Neural cell (in vitro differentiated cells): ENCODE measurements around the gene RNF17.

ENCODE experiments used
- EP300 ChIP-seq: fragments of 450-650 bp; conservative IDR thresholded peaks from 2 replicates; pipeline ENCODE4 v1.6.1; 2014; ENCODE audit warnings: antibody characterized with exemption, mild to moderate bottlenecking, moderate library complexity; ENCODE audit not compliant: poor library complexity, severe bottlenecking
- EZH2 ChIP-seq: fragments of 200-600, 300-800 bp; shearing (Covaris generic), sonication (generic); IDR thresholded peaks from 2 replicates; pipeline ENCODE4 v1.6.1; 2014; ENCODE audit warnings: antibody characterized with exemption, low read length, borderline replicate concordance, mild to moderate bottlenecking; ENCODE audit not compliant: insufficient read depth, poor library complexity, severe bottlenecking
- POLR2AphosphoS5 ChIP-seq: IDR thresholded peaks from 2 replicates; pipeline ENCODE4 v1.6.1; 2012
- RAD21 ChIP-seq: fragments of 450-650 bp; conservative IDR thresholded peaks from 2 replicates; pipeline ENCODE4 v1.6.1; 2014; ENCODE audit warnings: antibody characterized with exemption, mild to moderate bottlenecking, moderate library complexity
- TAF1 ChIP-seq: IDR thresholded peaks from 2 replicates; pipeline ENCODE4 v1.6.1; 2012; ENCODE audit warnings: low read depth
- TF ChIP-seq, protein P1 (sequence below): fragments of 450-650 bp; IDR thresholded peaks from 2 replicates; pipeline ENCODE4 v1.5.1; 2014; ENCODE audit warnings: antibody characterized with exemption, mild to moderate bottlenecking, moderate library complexity; ENCODE audit not compliant: poor library complexity, severe bottlenecking
- TF ChIP-seq, protein P2 (sequence below): IDR thresholded peaks from 2 replicates; pipeline ENCODE4 v1.6.1; 2012; ENCODE audit warnings: borderline replicate concordance

DNA sequence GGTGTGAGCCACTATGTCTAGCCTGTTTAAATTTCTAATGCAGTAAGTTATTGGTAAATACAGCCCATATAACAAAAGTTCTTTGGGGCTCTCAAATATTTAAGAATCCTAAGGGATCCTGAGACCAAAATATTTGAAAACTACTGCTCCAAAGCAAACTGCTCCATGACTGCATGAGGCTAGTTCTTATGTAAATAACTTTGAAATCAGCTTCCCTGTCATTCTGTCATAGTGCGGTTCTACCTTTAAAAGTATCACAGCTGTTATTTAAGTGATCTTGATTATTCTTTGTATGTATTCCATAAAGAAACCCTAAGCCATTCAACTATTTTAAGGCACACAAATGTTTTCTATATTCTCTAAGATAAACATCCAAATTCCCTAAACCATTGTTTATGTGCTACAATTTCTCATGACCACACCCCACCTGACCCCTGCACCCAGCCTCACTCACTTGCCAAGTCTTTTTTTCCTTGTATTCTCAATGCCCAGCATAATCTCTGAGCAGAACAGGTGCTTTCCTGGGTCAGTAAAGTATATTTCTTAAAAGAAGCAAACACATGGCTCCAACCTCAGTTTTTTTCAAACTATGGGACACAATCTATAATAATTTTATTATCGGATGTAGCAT lies 146.6 kb downstream of the RNF17 start:
- TF ChIP-seq, protein P1, sequence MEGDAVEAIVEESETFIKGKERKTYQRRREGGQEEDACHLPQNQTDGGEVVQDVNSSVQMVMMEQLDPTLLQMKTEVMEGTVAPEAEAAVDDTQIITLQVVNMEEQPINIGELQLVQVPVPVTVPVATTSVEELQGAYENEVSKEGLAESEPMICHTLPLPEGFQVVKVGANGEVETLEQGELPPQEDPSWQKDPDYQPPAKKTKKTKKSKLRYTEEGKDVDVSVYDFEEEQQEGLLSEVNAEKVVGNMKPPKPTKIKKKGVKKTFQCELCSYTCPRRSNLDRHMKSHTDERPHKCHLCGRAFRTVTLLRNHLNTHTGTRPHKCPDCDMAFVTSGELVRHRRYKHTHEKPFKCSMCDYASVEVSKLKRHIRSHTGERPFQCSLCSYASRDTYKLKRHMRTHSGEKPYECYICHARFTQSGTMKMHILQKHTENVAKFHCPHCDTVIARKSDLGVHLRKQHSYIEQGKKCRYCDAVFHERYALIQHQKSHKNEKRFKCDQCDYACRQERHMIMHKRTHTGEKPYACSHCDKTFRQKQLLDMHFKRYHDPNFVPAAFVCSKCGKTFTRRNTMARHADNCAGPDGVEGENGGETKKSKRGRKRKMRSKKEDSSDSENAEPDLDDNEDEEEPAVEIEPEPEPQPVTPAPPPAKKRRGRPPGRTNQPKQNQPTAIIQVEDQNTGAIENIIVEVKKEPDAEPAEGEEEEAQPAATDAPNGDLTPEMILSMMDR = no peak
- TF ChIP-seq EZH2 (no peak), EP300 (no peak), RAD21 (no peak), POLR2AphosphoS5 (no peak), TAF1 (no peak)
- TF ChIP-seq, protein P2, sequence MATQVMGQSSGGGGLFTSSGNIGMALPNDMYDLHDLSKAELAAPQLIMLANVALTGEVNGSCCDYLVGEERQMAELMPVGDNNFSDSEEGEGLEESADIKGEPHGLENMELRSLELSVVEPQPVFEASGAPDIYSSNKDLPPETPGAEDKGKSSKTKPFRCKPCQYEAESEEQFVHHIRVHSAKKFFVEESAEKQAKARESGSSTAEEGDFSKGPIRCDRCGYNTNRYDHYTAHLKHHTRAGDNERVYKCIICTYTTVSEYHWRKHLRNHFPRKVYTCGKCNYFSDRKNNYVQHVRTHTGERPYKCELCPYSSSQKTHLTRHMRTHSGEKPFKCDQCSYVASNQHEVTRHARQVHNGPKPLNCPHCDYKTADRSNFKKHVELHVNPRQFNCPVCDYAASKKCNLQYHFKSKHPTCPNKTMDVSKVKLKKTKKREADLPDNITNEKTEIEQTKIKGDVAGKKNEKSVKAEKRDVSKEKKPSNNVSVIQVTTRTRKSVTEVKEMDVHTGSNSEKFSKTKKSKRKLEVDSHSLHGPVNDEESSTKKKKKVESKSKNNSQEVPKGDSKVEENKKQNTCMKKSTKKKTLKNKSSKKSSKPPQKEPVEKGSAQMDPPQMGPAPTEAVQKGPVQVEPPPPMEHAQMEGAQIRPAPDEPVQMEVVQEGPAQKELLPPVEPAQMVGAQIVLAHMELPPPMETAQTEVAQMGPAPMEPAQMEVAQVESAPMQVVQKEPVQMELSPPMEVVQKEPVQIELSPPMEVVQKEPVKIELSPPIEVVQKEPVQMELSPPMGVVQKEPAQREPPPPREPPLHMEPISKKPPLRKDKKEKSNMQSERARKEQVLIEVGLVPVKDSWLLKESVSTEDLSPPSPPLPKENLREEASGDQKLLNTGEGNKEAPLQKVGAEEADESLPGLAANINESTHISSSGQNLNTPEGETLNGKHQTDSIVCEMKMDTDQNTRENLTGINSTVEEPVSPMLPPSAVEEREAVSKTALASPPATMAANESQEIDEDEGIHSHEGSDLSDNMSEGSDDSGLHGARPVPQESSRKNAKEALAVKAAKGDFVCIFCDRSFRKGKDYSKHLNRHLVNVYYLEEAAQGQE = no peak
